Stimulated activated CD4-positive, alpha-beta T cell treated with anti-CD3 and anti-CD28 coated beads, Interleukin-1b, Interleukin-23, amount 100 ng/mL, for 4 hours (primary cell): ENCODE data around the gene CD244.

Experiments
- DNase-seq, 2 donors: peaks; one replicate each; pipeline ENCODE4 v3.0.0-alpha.2; 2020; ENCODE audit warnings: low read depth in 2 of 2

CD244 gene

DNA sequence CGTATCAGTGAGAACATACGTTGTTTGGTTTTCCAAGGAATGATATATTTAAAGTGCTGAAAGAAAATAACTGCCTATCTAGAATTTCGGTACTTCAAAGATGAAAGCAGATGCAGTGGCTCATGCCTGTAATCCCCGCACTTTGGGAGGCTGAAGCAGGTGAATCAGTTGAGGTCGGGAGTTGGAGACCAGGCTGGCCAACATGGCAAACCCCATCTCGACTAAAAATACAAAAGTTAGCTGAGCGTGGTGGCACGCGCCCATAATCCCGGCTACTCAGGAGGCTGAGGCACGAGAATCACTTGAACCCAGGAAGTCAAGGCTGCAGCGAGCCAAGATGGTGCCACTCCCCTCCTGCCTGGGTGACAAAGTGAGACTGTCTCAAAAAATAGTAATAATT is 16.4 kb downstream of the CD244 start:
- DNase-seq = no peak

DNA sequence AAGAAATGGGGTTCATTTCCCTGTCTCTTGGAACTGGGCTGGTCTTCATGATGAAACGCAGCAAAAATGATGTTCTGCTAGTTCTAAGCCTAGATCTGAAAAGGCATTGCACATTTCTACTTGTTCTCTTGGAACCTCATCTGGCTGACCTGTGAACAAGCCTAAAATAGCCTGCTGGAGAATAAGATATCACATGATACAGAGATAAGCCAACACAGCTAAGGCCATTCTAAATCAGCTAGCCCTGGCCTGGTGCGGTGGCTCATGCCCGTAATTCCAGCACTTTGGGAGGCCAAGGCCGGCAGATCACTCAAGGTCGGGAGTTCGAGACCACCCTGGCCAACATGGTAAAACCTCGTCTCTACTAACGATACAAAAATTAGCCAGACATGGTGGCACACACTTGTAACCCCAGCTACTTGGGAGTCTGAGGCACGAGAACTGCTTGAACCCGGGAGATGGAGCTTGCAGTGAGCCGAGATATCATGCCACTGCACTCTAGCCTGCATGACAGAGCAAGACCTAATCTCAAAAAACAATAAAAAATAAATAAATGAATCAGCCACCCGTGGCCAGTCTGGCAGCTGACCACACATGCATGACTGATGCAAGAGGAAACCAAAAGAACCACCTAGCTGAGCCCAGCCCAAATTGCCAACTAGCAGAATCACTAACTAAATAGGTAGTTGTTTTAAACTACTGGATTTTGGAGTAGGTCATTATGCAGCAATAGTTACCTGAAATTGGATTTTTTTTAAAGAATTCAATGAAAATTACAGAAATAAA is 18.0 kb downstream of the CD244 start:
- DNase-seq = no peak

DNA sequence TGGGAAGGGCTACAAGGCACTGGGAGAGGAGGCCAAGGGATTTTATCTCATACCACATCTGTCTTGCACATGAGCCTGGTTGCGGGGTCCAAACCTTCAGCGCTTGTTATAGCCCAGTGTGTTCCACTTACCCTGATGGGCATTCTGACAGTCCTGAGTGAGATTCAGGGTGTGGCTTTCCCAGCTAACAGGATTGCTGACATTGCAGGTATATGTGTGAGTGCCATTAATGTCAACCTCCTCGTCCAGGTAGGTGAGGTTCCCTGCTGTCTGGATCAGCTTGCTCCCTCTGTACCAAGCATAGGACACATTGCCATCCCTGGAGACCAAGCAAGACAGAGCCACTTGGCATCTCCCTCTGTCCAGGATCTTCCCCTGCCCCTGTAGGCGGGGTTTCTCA is 21.6 kb downstream of the CD244 start:
- no peak for DNase-seq

DNA sequence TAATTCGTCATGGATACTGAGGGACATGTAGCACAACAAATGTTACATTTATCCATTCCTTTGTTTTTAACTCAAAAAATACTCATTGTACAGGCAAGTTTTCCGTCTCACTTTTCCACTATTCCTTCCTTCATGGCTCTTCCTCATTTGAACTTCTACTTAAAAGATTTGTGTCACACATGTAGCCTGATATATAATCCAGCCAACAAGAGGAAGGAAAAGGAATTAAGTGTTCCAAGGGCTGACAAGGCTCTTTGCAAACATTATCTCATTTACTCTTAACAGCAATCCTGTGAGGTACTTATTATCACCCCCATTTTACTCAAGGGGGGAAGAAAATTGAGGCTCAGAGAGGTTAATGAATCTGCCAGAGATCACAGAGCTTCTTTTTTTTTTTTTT is 22.9 kb downstream of the CD244 start:
- no peak for DNase-seq

DNA sequence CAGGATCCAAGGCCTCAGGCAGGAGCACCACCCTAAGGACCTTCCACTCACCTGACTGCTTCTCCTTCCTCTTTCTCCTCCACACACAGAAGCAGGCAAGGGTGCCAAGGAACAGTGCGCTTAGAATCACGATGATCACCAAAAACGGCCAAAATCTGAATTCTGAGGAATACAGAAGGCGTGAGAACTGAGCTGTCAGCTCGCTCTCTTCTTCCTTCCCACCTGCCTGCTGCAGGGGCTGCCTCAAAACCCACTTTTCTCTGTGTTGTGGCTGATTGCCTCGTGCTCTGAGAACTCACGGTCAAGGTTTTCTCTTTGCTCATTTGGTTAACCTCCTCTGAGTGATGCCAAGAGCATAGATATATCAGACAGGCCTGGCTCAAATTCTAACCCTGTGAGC is 23.8 kb downstream of the CD244 start:
- no peak for DNase-seq

DNA sequence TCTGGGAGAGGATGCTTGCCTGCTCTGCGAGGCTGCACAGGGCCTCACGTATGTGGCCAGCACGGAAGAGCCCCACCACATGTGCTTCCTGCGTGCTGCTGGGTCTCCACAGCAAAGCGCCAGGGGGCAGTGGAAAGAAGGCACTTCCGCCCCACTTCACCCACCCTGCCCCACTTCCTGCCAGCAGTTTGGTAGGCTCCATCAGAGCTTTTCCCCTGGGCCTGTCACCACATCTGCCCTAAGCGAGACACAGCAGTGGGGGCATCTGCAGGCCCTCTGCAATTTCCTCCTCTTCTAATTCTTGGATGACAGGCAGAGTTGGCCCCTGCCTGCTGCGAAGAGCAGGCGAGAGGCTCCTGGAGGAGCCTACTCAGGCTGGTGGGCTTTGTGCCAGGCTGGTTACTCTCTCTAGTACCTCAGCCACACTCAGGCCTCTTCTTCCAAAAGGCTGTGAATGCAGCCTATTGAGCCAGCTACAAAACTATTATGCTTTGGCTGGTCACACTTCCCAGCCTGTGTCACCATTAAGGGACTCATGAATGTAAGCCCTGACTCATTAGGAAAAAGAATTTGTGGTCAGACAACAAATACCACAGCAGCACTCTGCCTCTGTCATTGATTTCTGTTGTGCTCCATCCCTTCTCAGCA is 25.0 kb downstream of the CD244 start:
- DNase-seq = peak; percentile 52 to 53

DNA sequence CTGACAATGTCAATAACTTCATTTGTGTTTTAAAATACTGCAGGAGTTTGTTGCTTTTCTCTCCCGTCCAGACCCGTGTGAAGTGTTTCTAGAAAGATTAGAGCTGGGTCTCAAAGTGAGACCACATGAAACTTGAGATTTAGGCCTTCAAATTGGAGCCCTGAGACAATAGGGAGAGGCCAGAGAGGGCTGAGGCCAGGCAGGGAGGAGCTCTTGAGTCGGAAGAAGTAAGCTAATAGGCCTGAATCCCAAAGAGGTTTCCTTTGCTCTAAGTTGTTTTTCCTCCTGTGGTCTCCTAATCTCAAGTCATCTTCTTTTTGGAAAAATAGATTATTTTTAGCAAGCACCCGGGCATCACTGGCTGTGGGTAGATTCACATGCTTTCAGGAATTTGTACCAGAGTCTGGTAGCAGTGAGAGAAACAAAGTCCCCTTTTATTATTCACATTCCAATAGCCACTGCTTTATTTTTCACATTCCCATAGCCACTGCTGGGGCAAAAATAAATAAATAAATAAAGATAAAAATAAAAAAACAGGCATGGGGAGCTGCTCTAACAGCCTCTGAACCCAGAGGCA is 25.6 kb downstream of the CD244 start:
- no peak for DNase-seq

DNA sequence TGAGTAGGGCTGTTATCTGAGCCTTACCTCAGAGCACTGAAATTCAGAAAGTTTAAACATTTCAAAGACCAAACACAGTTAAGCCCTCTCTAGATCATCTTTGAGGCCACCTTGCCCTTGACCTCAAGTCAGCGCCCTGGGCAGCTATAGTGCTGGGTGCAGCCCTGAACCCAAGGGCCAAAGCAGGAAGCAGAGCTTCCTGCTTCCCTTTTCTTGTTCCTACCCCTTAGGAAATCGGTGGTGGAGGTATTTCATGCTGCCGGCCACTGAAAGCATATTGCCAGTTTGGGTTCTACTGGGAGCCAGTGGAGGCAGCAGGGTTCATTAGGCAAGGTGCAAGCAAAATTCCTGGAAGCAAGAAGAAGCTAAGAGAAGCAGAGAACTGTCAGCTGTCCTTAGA is 26.1 kb downstream of the CD244 start:
- DNase-seq = no peak

DNA sequence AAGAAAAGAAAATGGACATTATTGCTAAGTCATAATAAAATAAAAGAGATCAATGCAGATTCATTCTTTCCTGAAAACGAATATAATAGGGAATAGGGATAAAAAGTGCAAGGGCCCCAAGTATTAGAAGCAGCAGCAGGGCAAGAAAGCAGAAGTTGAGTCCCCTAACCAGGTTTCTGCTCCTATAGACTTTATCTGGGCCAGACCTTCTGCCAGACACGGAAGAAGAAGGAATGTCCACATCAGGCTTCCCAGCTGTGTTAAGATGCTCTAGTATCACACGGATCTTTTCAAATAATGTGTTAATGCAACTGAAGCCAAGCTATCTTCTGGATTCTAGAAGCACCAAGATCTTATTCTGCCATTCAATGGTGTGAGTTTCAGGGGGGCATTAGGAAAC is 26.9 kb downstream of the CD244 start:
- DNase-seq = no peak

DNA sequence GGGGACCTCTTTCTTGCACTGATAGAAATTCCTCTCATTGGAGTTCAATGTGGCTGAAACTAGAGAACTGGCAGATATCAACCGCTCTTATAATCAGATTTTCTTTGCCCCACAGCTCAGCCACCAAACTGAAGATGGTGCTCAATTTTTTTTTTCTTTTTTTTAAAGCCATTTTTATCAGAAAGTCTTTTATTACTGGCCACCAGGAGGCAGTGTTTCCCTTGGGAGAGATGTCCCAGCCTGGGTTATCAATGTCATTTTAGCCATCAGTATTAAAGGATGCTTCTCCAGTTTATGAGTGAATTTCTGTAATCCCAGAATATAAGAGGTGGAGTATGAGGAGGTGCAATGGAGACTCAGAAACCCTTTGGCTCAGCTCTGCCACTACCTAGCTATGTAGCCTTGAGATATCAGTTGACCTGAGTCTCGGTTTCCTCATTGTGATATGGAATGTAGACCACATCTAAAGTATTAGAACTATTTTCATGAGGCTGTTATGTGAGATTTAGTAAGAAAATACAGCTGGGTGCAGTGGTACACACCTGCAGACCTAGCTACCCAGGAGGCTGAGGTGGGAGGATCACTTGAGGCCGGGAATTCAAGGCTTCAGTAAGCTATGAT is 27.6 kb downstream of the CD244 start:
- DNase-seq = peak in 1 of 2 donors; percentile 65

DNA sequence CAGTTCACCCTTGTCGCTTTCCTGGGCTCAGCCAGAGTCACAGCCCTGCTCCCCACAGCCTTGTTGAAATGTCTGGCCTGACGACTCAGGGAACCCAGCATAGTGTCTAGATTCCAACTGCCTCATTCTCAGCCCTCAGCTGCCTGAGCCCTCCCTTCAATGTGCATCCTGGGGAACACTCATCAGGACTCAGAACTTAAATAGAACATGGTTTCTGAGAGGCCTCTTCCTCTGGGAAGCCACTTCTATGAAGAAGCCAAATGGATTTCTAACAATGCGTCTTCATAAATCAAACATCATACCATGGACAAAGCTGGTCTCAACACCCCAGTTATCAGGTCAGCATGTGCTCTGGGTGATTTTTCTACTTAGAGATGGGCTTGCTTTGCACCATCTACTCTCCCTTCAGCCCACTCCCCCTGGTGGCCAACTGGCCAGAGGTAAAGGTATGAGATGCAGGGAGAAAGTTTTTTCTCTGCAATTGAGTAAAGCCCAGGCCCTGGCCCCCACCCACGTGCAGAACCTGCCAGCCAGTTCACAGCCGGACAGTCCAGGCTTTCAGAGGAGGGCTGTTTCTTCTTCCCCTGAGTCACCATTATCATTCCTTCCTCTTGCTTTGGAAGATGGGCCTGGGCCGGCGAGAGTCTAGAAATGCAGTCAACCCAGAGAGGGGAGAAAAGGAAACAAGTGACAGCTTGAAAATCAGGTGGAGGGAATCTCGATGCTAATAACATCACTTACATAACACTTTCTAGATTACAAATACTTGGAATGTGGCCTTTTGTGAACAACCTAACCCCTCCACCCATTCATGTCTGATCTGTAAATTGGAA is 32.1 kb downstream of the CD244 start:
- peak; percentile 72 to 75 for DNase-seq

DNA sequence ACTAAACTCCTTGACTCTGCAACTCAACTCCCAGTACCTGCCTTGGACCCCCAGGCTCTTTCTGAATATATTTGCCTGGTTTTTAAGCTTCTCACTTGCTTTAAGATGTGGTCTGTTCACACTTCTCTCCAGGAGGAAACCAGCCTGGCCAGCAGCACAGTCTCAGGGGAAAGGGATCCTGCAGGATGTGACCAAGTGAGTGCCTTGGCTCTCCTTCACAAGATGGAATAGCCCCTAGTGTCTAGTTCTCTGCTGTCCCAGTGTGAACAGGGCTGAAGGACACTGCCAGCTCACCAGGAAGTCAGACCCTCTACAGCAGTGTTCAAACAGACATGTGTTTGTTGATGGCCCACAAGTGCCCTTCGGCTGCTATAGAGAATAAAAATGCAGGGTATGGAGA is 32.9 kb downstream of the CD244 start:
- DNase-seq = no peak

DNA sequence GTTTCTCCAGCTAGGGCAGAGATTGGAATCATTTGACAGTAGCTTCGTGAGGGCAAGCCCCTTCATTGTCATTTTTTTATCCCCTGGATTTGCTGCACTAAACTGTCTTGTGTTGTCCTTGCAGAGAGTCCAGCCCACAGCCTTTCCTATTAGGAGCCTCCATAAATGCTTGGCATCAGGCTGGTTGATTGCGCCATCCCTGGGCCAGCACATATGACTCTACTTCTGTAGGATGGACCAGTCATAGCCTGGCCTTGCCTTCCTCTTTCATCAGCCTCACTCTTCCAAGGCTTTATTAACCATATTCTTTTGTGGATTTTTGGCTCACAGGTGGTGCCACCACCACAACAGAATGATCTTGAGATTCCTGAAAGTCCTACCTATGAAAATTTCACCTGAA is 35.3 kb downstream of the CD244 start:
- DNase-seq = no peak

DNA sequence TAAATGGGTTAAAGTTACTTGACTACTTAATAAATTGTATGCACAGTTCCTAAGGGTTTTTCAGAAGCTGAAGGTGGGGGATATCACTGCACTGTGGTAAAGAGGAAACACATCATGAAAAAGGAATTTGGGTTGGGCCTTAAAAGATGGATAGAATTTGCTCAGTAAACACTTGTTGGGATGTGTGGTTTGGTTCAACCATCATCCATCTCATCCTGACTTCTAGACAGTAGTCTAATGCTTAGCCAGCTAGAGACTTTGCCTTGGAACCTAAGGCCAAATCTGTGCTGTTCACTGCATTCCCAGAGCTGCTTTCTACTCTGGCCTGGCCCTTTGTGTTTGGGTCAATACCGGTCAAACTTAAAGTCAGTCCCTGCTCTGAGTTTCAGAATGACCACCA is 36.1 kb downstream of the CD244 start:
- no peak for DNase-seq

DNA sequence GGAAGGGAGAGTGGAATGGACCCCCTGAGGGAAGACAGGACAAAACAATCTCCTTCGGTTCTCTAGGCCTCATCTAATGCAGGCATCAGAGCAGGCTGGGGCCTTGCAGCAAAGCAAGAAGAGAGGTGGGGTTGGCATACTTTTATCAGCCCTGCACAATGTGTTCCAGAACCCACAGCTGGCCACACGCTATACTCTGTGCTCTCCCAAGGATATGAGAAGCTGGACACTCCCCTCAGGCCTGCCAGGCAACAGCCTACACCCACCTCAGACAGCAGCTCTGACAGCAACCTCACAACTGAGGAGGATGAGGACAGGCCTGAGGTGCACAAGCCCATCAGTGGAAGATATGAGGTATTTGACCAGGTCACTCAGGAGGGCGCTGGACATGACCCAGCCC is 39.4 kb downstream of the CD244 start:
- DNase-seq = no peak

DNA sequence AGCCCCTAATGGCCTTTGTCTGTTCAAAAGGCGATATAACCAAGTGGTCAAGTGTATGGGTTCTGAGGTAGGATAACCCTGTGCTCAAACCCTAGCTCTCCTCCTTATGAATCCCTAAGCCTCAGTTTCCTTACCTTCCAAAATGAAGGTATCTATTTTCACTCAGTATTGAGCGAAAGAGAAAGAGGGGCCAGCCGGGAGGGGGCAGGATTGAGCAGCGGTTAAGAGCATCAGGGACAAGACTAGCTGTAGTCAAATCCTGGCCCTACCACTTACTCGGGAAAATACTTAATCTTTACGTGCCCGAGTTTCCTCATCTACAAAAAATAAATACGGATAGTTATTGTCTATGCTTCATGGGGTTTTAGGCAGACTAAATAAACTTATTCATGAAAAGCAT is 41.1 kb downstream of the CD244 start:
- no peak for DNase-seq

DNA sequence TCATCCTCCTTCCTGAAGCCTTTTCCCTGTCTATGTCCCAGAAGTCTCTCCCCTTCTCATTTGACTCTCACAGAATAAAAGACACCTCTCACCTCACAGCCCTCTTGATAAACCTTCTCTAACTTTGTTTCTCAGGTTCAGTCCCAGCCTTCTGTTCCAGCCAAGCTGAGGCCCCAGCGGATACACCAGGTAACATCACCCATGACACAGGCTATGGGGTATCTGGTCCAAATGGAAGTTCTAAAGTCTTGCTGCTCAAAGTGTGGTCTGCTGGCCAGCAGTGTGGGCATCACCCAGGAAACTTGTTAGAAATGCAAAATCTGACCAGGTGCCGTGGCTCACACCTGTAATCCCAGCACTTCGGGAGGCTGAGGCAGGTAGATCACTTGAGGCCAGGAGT is 43.5 kb downstream of the CD244 start:
- no peak for DNase-seq

DNA sequence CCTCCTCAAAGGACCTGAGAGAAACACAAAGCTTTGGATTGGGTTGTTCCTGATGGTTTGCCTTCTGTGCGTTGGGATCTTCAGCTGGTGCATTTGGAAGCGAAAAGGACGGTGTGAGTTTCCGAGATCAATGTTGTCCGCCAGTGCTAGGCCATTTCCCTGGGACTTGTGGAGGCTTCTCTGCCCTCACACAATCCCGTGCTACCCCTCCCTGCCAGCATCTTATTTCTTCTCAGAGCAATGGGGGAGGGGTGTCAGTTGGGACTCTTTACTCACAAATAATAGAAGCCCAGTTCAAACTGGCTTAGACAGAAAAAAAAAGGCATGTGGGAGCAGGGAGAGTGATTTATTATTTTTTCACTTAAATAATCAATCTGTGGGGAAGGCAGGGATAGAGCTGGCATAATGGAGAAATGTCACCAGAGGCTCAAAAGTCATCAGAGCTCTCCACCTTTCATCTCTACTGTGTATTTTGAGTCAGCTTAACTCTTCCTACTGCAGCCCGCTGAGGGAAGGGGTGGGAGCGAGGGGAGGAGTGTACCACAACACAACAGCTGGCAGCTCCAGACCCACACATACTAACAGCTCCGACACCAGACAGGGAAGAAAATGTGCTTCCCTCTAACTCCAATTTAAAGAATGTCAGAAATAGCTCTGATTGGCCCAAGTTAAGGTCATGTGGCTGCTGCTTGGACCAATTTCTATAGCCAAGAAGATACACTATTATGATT is 44.3 kb downstream of the CD244 start:
- DNase-seq = no peak

DNA sequence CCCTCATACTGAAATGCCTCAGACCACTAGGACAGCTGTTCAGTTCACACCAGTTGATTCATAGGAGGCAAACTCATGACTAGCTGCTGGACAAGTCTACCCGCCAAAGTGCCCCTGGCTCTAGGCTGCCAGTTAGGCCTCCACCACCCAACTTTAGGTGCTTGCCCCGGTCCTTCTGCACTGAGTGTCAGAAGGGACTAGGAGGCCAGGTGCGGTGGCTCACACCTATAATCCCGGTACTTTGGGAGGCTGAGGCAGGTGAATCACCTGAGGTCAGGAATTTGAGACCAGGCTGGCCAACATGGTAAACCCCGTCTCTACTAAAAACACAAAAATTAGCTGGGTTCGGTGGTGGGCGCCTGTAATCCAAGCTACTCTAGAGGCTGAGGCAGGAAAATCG is 47.8 kb downstream of the CD244 start:
- DNase-seq = no peak

DNA sequence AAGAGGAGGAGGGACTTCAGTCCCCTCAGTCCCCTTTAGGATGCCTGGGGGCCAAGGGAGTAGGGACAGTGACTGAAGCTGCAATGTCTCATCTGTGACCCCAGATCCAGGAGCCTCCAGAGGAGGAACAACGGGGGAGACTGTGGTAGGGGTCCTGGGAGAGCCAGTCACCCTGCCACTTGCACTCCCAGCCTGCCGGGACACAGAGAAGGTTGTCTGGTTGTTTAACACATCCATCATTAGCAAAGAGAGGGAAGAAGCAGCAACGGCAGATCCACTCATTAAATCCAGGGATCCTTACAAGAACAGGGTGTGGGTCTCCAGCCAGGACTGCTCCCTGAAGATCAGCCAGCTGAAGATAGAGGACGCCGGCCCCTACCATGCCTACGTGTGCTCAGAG is 48.4 kb downstream of the CD244 start:
- no peak for DNase-seq

DNA sequence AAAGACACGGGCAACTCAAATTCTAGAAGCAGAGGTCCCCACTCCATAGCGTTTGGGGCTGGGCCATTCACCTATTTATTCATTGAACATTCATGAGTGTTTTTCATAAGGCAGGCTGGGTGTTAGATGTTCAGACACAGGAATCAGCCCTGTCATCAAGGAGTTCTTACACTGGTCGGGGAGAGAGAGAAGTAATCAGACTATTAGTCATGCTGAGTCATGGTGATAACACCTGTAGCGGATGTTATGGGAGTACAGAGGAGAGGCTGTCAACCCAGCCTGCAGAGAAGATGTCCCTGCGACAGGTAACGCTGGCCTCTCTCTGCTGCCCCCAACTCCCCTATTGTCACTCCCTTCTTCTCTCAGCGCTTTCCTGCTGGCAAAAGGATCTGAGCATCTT is 49.5 kb downstream of the CD244 start:
- DNase-seq = no peak
